ENCODE data around the gene EIF4A3. TPM values are rescaled to one million over a fixed set of nuclear protein-coding genes. Genes with fewer than 3 reads are reported as not detected.
A peak's percentile ranks its signal among the peaks of the same experiment; 100 is the strongest.

The EIF4A3 gene
- total and polyA plus RNA-seq, 9 of the 15 experiments (the other 6 are each of a cell fraction or from before 2014, with no cell fraction given): 62.7 to 171 (median 127) TPM

- TF ChIP-seq ZNF655 (CRISPR knock-in tag; IDR thresholded peaks at IDR 0.05): no peak
- TF ChIP-seq ZNF253 (CRISPR knock-in tag; conservative IDR thresholded peaks at IDR 0.05): no peak
- no peak for TF ChIP-seq TEAD1 (CRISPR knock-in tag; IDR thresholded peaks at IDR 0.05)
- no peak for TF ChIP-seq MIER1 (IDR thresholded peaks at IDR 0.05; ENCODE audit: low read depth)
- TF ChIP-seq HSF4 (CRISPR knock-in tag; IDR thresholded peaks at IDR 0.05; ENCODE audit: borderline replicate concordance): no peak
- TF ChIP-seq ZNF184 (CRISPR knock-in tag; IDR thresholded peaks at IDR 0.05): no peak
- peak; percentile 76; the same call in 1 of the 2 replicates for TF ChIP-seq ZNF263 (CRISPR knock-in tag; IDR thresholded peaks at IDR 0.05; ENCODE audit: borderline replicate concordance)
- no peak for TF ChIP-seq PHF21A (IDR thresholded peaks at IDR 0.05; ENCODE audit: borderline replicate concordance, low read depth)
- TF ChIP-seq TRIM25 (IDR thresholded peaks at IDR 0.05; ENCODE audit: borderline replicate concordance): no peak
- no peak for TF ChIP-seq HINFP (tag; conservative IDR thresholded peaks at IDR 0.05; ENCODE audit: low read depth)
- no peak for TF ChIP-seq SFPQ (IDR thresholded peaks at IDR 0.05; ENCODE audit: low read depth, low read length)
- no peak for TF ChIP-seq UBTF (IDR thresholded peaks at IDR 0.05; ENCODE audit: borderline replicate concordance in 1 of 2, low read depth in 2 of 2, low read length in 2 of 2)
- no peak for TF ChIP-seq ZNF324 (CRISPR knock-in tag; IDR thresholded peaks at IDR 0.05)
- TF ChIP-seq PCBP1 (IDR thresholded peaks at IDR 0.05; ENCODE audit: low read depth, low read length, poor library complexity, severe bottlenecking): no peak
- no peak for TF ChIP-seq IRF1 (CRISPR knock-in tag; IDR thresholded peaks at IDR 0.05; ENCODE audit: borderline replicate concordance)
These were observed 45.6 kb downstream of the EIF4A3 start, which contains the start of gene GAA (continued) for GRCh38 chr17:80101011-80101945.
